SK-N-SH (cell line): Measurements from ENCODE around the gene FAM241A. TPM values are rescaled to one million over a fixed set of nuclear protein-coding genes. Genes with fewer than 3 reads are reported as not detected.

Experiments used
- CTCF ChIA-PET: fragments of 300-600, 350-600 bp; formaldehyde crosslinking; extraction: SDS; loops from one replicate; lab custom pipeline; 2021; lab: Yijun Ruan, JAX
- POLR2A ChIA-PET: fragments of 350-600 bp; sonication (Branson Sonifier 250); formaldehyde crosslinking; extraction: SDS; loops from one replicate; lab custom pipeline; 2020; ENCODE audit warnings: antibody characterized with exemption, inconsistent platforms; lab: Yijun Ruan, JAX
- DNase-seq: peaks from one replicate; pipeline ENCODE4 v3.0.0; 2012
- H2AFZ ChIP-seq: fragments of 200-600 bp; sonication (generic); 2 replicates; pipeline ENCODE4 v1.8.1; 2016; ENCODE audit warnings: antibody characterized with exemption, mild to moderate bottlenecking, low read depth
- H3F3A ChIP-seq: fragments of 200-600 bp; sonication (generic); replicated peaks from 2 replicates; pipeline ENCODE3; 2016; ENCODE audit warnings: antibody characterized with exemption, mild to moderate bottlenecking; ENCODE audit not compliant: insufficient read depth
- H3K27ac ChIP-seq, 2 experiments: fragments of 200-500 bp in 1 of 2; fragments of 200-600 bp in 1 of 2; sonication (Bioruptor generic) in 1 of 2; sonication (generic), shearing (Covaris generic) in 1 of 2; 2 replicates each; pipeline versions ENCODE4 v1.5.1 to v1.6.1; 2014 to 2016; ENCODE audit warnings: low read depth in 2 of 2, inconsistent platforms in 1 of 2, low read length in 1 of 2, mild to moderate bottlenecking in 1 of 2, mixed read lengths in 1 of 2
- H3K27me3 ChIP-seq: fragments of 200-600 bp; sonication (generic), shearing (Covaris generic); 2 replicates; pipeline ENCODE4 v1.6.1; 2016; ENCODE audit warnings: mixed run types; ENCODE audit not compliant: insufficient read depth
- H3K36me3 ChIP-seq, 2 experiments: fragments of 200-500 bp in 1 of 2; fragments of 200-600 bp in 1 of 2; sonication (Bioruptor generic) in 1 of 2; sonication (generic) in 1 of 2; replicated peaks in 1 of 2; 2 replicates each; pipeline versions ENCODE3 to v1.5.1; 2014 to 2016; ENCODE audit warnings: low read length in 1 of 2, mild to moderate bottlenecking in 1 of 2; ENCODE audit not compliant: insufficient read depth in 2 of 2, control insufficient read depth in 1 of 2
- H3K4me1 ChIP-seq, 2 experiments: fragments of 200-500 bp in 1 of 2; fragments of 200-600 bp in 1 of 2; sonication (Bioruptor generic) in 1 of 2; sonication (generic), shearing (Covaris generic) in 1 of 2; 2 replicates each; pipeline versions ENCODE4 v1.5.1 to v1.6.1; 2014 to 2016; ENCODE audit warnings: low read depth in 1 of 2, low read length in 1 of 2, mixed run types in 1 of 2; ENCODE audit not compliant: insufficient read depth in 2 of 2, control insufficient read depth in 1 of 2
- H3K4me2 ChIP-seq: fragments of 200-600 bp; sonication (generic), shearing (Covaris generic); 2 replicates; pipeline ENCODE4 v1.6.1; 2017; ENCODE audit warnings: mixed run types
- H3K4me3 ChIP-seq, 2 experiments: fragments of 200-500 bp in 1 of 2; fragments of 200-600 bp in 1 of 2; sonication (Bioruptor generic) in 1 of 2; sonication (generic), shearing (Covaris generic) in 1 of 2; 2 replicates each; pipeline versions ENCODE4 v1.5.1 to v1.8.1; 2014 to 2016; ENCODE audit warnings: low read depth in 2 of 2, inconsistent platforms in 1 of 2, low read length in 1 of 2, mild to moderate bottlenecking in 1 of 2, mixed read lengths in 1 of 2, moderate library complexity in 1 of 2
- H3K79me2 ChIP-seq: fragments of 200-600 bp; sonication (generic); 2 replicates; pipeline ENCODE4 v1.8.1; 2017; ENCODE audit warnings: mild to moderate bottlenecking; ENCODE audit not compliant: insufficient read depth
- H3K9ac ChIP-seq: fragments of 200-600 bp; sonication (generic); 2 replicates; pipeline ENCODE4 v1.6.1; 2017; ENCODE audit warnings: mixed run types
- H3K9me2 ChIP-seq: fragments of 200-600 bp; sonication (generic); 2 replicates; pipeline ENCODE4 v1.6.1; 2017; ENCODE audit warnings: mixed run types
- H3K9me3 ChIP-seq: fragments of 200-600 bp; sonication (generic); 2 replicates; pipeline ENCODE4 v1.6.1; 2017; ENCODE audit warnings: mixed run types, mild to moderate bottlenecking, moderate library complexity
- H4K20me1 ChIP-seq: fragments of 200-600 bp; sonication (generic); 2 replicates; pipeline ENCODE4 v1.6.1; 2017; ENCODE audit warnings: mild to moderate bottlenecking, mixed run types; ENCODE audit not compliant: insufficient read depth
- CHD2 ChIP-seq: fragments of 150-350 bp; IDR thresholded peaks from 2 replicates; pipeline ENCODE4 v1.6.1; 2018; ENCODE audit warnings: low read length; ENCODE audit not compliant: partially characterized antibody
- CTCF ChIP-seq: fragments of 200-600 bp; sonication (generic); IDR thresholded peaks from 2 replicates; pipeline ENCODE4 v1.6.1; 2017; ENCODE audit warnings: antibody characterized with exemption, mild to moderate bottlenecking, moderate library complexity
- EP300 ChIP-seq, 2 experiments: IDR thresholded peaks; 2 replicates each; pipeline versions ENCODE4 v1.4.0 to v1.6.1; 2012; ENCODE audit warnings: borderline replicate concordance in 1 of 2, low read depth in 1 of 2, low read length in 1 of 2
- FOSL2 ChIP-seq: IDR thresholded peaks from 2 replicates; pipeline ENCODE4 v1.4.0; 2012; ENCODE audit warnings: low read depth, mild to moderate bottlenecking, moderate library complexity, borderline replicate concordance
- FOXJ3 ChIP-seq: sonication (generic); formaldehyde crosslinking; IDR thresholded peaks from 2 replicates; pipeline ENCODE4 v1.5.1; 2020; ENCODE audit warnings: mild to moderate bottlenecking, missing genetic modification reagents
- FOXM1 ChIP-seq: IDR thresholded peaks from 2 replicates; pipeline ENCODE4 v1.4.0; 2012; ENCODE audit warnings: low read depth, mild to moderate bottlenecking
- GABPA ChIP-seq: IDR thresholded peaks from 2 replicates; pipeline ENCODE4 v1.4.0; 2012; ENCODE audit warnings: low read depth, mild to moderate bottlenecking
- IRF3 ChIP-seq: fragments of 150-350 bp; IDR thresholded peaks from 2 replicates; pipeline ENCODE4 v1.6.1; 2016; ENCODE audit warnings: mild to moderate bottlenecking, low read depth, low read length
- JUND ChIP-seq: IDR thresholded peaks from 2 replicates; pipeline ENCODE4 v1.4.0; 2012
- MAX ChIP-seq: IDR thresholded peaks from 2 replicates; pipeline ENCODE4 v1.4.0; 2012; ENCODE audit warnings: low read depth
- MXI1 ChIP-seq: IDR thresholded peaks from 2 replicates; pipeline ENCODE4 v1.6.1; 2012; ENCODE audit warnings: mild to moderate bottlenecking, low read depth, low read length, improper control_type of control experiment
- RAD21 ChIP-seq: IDR thresholded peaks from 2 replicates; pipeline ENCODE4 v1.6.1; 2012; ENCODE audit warnings: mild to moderate bottlenecking, low read length
- RCOR1 ChIP-seq: fragments of 150-350 bp; IDR thresholded peaks from 2 replicates; pipeline ENCODE4 v1.6.1; 2017; ENCODE audit warnings: antibody characterized with exemption, low read length
- RXRA ChIP-seq: IDR thresholded peaks from 2 replicates; pipeline ENCODE4 v1.4.0; 2012; ENCODE audit warnings: low read depth, mild to moderate bottlenecking, borderline replicate concordance
- TEAD4 ChIP-seq: IDR thresholded peaks from 2 replicates; pipeline ENCODE4 v1.4.0; 2012; ENCODE audit warnings: mild to moderate bottlenecking, borderline replicate concordance; ENCODE audit not compliant: insufficient read depth
- USF2 ChIP-seq: fragments of 150-350 bp; IDR thresholded peaks from 2 replicates; pipeline ENCODE4 v1.6.1; 2017; ENCODE audit warnings: antibody characterized with exemption, low read length, low read depth, borderline replicate concordance
- WGBS: methylation state at CpG from one replicate; pipeline ENCODE4 v1.1.6; 2017; ENCODE audit warnings: low lambda C conversion rate; 5-methylcytosine and 5-hydroxymethylcytosine counted together
- polyA plus RNA-seq, 3 experiments: library from polyadenylated mRNA; depleted of rRNA; stranded (reverse); fragments of >200 nt; gene quantifications; 2 replicates each; pipeline ENCODE4 v1.2.3, GENCODE V29; 2012

Gene FAM241A
- polyA plus RNA-seq, 1 of the 3 experiments (the other 2 are of a cell fraction) = 0.44 TPM

DNA sequence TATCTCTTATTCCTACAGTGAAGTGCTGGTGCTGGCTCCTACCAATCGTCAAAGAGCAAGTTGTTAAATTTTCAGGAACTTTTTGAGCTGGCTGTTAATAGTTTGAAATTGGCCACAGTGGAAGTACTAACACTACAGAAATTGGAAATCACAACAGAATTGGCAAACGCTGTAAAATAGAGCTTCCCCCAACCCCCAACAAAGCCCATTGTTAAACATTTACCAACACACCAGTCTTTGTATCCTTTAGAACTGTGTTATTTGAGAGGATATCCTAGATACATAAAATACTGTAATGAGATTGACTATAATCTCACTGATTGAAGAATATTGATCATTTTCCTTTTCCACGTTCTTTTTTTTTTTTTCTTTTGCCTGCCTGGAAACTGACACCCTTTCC, 37.4 kb downstream of the FAM241A start:
- DNase-seq = no peak
- Histone ChIP-seq H3K9ac (no peak overlapping the region), H4K20me1 (no peaks in the 10 kb centered on the region), H3K79me2 (no peaks in the 10 kb centered on the region), H3K4me1 (no peaks in the 10 kb centered on the region; a peak in 2 of 4 replicates), H3K27ac (no peak overlapping the region), H3K4me3 (no peak overlapping the region), H3K4me2 (no peak overlapping the region), H3K9me3 (no peaks in the 10 kb centered on the region), H3F3A (no peaks in the 10 kb centered on the region), H3K9me2 (no peaks in the 10 kb centered on the region), H3K36me3 (peaks cover 0 to 3% of the 10 kb centered on the region in 2 experiments), H3K27me3 (no peaks in the 10 kb centered on the region), H2AFZ (no peak overlapping the region)
- ChIA-PET POLR2A (no interaction called here), CTCF (interaction anchor here (0.8 kb wide), 1 partner anchor 50 kb away, joined by 4 read pairs; no protein-coding TSS in a partner anchor)
- 84% methylated on average over 3 of the region's 3 CpGs for WGBS
- TF ChIP-seq EP300 (IDR thresholded peaks at IDR 0.05; ENCODE audit: borderline replicate concordance in 1 of 2, low read depth in 1 of 2, low read length in 1 of 2) (no peak), FOXJ3 (CRISPR knock-in tag) (no peak), FOXM1 (no peak), IRF3 (no peak)

DNA sequence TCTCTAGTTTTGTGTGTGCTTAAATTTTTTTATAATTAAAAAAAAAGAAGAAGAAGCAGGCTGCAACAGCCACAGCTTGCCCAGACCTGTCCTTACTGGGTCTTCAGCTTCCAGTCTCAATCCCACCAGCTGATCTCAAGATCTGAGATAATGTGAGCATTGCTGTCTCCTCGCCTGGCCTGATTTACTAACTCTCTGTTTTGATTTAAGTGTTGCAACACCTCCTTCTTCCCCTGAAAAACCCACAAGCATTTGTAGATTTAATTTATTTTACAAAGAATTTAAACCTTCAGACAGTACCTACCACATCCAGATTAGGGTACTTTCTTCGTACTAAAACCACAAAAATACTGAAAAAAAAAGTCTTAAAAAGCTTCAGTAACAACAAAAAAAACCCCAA, 38.0 kb downstream of the FAM241A start:
- POLR2A ChIA-PET = no interaction called here
- H3K9me3 ChIP-seq = no peaks in the 10 kb centered on the region
- H4K20me1 ChIP-seq = no peaks in the 10 kb centered on the region
- no peak overlapping the region for H2AFZ ChIP-seq
- no peak for DNase-seq
- peaks cover 0 to 3% of the 10 kb centered on the region in 2 experiments for H3K36me3 ChIP-seq
- no peak overlapping the region for H3K4me2 ChIP-seq
- TF ChIP-seq FOXM1 = no peak
- TF ChIP-seq FOSL2 = no peak
- no peak for TF ChIP-seq USF2
- TF ChIP-seq IRF3 = no peak
- no peak for TF ChIP-seq RXRA
- no peak for TF ChIP-seq CTCF
- TF ChIP-seq TEAD4 = no peak
- no peak for TF ChIP-seq CHD2
- no peak for TF ChIP-seq JUND
- TF ChIP-seq GABPA = no peak
- no peak for TF ChIP-seq RCOR1
- no peak for TF ChIP-seq FOXJ3 (CRISPR knock-in tag)
- no peak for TF ChIP-seq MAX
- TF ChIP-seq MXI1 = no peak
- TF ChIP-seq RAD21 = no peak
- no peak for TF ChIP-seq EP300 (IDR thresholded peaks at IDR 0.05; ENCODE audit: borderline replicate concordance in 1 of 2, low read depth in 1 of 2, low read length in 1 of 2)
- WGBS = 91% methylated on average over 2 of the region's 2 CpGs
- H3K9ac ChIP-seq = no peak overlapping the region
- H3K27ac ChIP-seq = no peak overlapping the region
- H3F3A ChIP-seq = no peaks in the 10 kb centered on the region
- CTCF ChIA-PET = no interaction called here
- H3K4me3 ChIP-seq = no peak overlapping the region
- no peaks in the 10 kb centered on the region for H3K79me2 ChIP-seq
- H3K9me2 ChIP-seq = no peaks in the 10 kb centered on the region
- H3K4me1 ChIP-seq = no peaks in the 10 kb centered on the region; a peak in 2 of 4 replicates
- no peaks in the 10 kb centered on the region for H3K27me3 ChIP-seq
